ENCODE results near the gene LRRK1. TPM values are rescaled to one million over a fixed set of nuclear protein-coding genes. Genes with fewer than 3 reads are reported as not detected.

The LRRK1 gene
- total RNA-seq, 4 donors from 2014 or later, result 2.6 to 36.6 (median 13.1) TPM

DNA sequence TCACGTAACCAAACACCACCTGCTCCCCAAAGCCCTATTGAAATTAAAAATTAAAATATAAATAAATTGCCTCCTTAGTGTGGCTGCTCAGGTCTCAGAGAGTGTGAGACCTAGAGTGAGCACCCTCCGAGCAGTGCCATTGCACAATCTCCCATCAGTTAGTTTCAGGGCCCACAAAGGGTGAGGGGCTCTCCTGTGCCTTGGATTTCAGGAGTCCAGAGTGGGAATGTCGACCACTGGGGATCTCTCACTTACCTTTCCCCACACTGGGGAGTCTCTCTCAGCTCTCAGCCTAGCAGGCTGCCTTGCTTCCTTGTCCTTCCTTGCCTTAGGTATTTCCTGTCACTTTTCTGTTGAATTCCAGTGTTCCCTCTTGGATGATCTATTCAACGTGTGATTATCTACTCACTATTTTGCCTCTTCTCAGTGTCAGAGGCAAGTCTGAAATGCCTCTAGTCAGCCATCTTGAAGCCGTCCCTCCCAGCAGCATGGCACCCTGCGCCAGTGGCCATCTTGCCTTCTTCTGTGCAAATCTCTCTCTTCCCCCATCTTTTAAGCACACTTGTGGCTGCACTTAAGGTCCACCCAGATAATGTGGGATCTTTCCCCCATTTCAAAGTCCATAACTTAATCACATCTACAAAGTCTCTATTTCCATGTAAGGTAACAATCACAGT is 119.3 kb downstream of the LRRK1 start:
- intact Hi-C loops (cut with DNase I; ENCODE audit: low total_unique reads), result no loop called here
- no peak for TF ChIP-seq POLR2A (IDR thresholded peaks at IDR 0.05)
- TF ChIP-seq, protein P1, sequence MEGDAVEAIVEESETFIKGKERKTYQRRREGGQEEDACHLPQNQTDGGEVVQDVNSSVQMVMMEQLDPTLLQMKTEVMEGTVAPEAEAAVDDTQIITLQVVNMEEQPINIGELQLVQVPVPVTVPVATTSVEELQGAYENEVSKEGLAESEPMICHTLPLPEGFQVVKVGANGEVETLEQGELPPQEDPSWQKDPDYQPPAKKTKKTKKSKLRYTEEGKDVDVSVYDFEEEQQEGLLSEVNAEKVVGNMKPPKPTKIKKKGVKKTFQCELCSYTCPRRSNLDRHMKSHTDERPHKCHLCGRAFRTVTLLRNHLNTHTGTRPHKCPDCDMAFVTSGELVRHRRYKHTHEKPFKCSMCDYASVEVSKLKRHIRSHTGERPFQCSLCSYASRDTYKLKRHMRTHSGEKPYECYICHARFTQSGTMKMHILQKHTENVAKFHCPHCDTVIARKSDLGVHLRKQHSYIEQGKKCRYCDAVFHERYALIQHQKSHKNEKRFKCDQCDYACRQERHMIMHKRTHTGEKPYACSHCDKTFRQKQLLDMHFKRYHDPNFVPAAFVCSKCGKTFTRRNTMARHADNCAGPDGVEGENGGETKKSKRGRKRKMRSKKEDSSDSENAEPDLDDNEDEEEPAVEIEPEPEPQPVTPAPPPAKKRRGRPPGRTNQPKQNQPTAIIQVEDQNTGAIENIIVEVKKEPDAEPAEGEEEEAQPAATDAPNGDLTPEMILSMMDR (IDR thresholded peaks at IDR 0.05), result no peak
- peaks cover 0 to 5% of the 10 kb centered on the region in 2 donors for H3K9me3 ChIP-seq
- no peak overlapping the region for H3K4me3 ChIP-seq
- H3K4me1 ChIP-seq, result no peaks in the 10 kb centered on the region
- peak in 1 of 2 donors; percentile 2 for DNase-seq
- H3K27ac ChIP-seq, result no peak overlapping the region
- no peaks in the 10 kb centered on the region for H3K27me3 ChIP-seq
- no peaks in the 10 kb centered on the region for H3K36me3 ChIP-seq

DNA sequence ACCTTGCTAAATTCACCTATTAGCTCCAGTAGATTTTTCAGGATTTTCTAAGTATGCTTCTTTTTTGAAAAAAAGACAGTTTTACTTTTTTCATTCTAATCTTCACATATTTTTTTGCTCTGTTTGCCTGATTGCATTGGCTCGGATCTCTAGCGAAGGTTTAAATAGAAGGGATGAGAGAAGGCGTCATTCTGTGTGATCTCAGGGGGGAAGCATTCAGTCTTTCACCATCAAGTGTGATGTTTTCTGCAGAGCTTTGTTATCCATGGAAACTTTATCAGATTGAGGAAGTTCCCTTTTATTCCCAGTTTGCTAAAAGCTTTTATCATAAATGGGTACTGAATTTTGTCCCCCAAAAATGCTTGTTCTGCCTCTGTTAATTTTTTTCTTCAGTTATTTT is 120.3 kb downstream of the LRRK1 start:
- H3K27ac ChIP-seq, result peak overlapping the region in 1 of 2 donors; percentile 7
- H3K9me3 ChIP-seq, result peaks cover 0 to 5% of the 10 kb centered on the region in 2 donors
- DNase-seq, result peak in 1 of 2 donors; percentile 37
- no peaks in the 10 kb centered on the region for H3K27me3 ChIP-seq
- intact Hi-C loops (cut with DNase I; ENCODE audit: low total_unique reads), result no loop called here
- H3K4me3 ChIP-seq, result no peak overlapping the region
- peaks cover 0 to under 1% of the 10 kb centered on the region in 2 donors for H3K4me1 ChIP-seq
- TF ChIP-seq POLR2A (IDR thresholded peaks at IDR 0.05), result no peak
- TF ChIP-seq, protein P1 (IDR thresholded peaks at IDR 0.05), result no peak
- no peaks in the 10 kb centered on the region for H3K36me3 ChIP-seq

DNA sequence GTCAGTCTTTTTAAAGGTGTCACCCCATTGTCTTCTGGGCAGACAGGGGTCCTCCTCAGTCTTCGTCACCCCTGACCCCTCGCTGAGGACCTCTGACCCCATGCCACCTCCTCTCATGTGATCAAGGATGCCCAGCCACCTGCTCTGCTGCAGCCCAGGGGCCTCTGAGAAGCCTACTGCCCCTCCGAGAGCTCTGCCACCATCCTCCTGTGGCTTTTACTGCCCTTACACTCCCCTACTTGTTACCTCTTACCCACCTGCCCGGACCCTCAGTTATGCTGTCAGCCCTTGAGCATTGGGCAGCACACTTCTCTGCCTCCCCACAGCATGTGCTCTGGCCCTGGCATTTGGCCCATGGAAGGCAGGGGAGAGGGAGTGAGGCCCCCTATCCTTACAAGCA is 123.2 kb downstream of the LRRK1 start:
- H3K27ac ChIP-seq, result no peak overlapping the region

DNA sequence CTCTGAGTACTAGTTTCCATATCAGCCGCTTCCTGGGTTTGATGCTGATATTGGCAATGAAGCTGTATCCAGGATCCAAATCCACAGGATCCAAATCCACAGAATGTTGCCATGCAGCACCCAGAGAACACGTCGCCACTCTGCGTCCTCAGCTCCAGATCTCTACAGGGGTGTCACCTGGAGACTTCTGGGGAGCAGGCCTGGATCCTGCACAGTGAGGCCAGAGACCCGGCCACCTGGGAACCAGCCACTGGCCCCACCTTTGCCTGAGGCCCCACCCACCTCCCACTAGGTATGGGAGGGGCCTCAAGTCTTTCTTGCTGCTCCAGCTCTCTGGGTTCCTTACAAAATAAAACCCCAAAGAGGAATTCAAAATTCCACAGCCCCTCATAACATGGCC is 123.9 kb downstream of the LRRK1 start:
- H3K36me3 ChIP-seq, result no peaks in the 10 kb centered on the region
- no peak for TF ChIP-seq POLR2A (IDR thresholded peaks at IDR 0.05)
- TF ChIP-seq, protein P1 (IDR thresholded peaks at IDR 0.05), result no peak
- peaks cover 0 to 6% of the 10 kb centered on the region in 2 donors for H3K4me1 ChIP-seq
- DNase-seq, result peak in 1 of 2 donors; percentile 7
- intact Hi-C loops (cut with DNase I; ENCODE audit: low total_unique reads), result no loop called here
- no peaks in the 10 kb centered on the region for H3K9me3 ChIP-seq
- no peak overlapping the region for H3K4me3 ChIP-seq
- no peak overlapping the region for H3K27ac ChIP-seq
- H3K27me3 ChIP-seq, result no peaks in the 10 kb centered on the region

More for the DNA sequence above, 123.2 kb downstream of the LRRK1 start:
- Histone ChIP-seq H3K4me3 (no peak overlapping the region), H3K4me1 (peaks cover 0 to 6% of the 10 kb centered on the region in 2 donors), H3K9me3 (no peaks in the 10 kb centered on the region), H3K36me3 (no peaks in the 10 kb centered on the region), H3K27me3 (no peaks in the 10 kb centered on the region)
- TF ChIP-seq, protein P1 (IDR thresholded peaks at IDR 0.05), result no peak
- TF ChIP-seq POLR2A (IDR thresholded peaks at IDR 0.05), result no peak
- intact Hi-C loops (cut with DNase I; ENCODE audit: low total_unique reads), result no loop called here
- peak; percentile 11 for DNase-seq

DNA sequence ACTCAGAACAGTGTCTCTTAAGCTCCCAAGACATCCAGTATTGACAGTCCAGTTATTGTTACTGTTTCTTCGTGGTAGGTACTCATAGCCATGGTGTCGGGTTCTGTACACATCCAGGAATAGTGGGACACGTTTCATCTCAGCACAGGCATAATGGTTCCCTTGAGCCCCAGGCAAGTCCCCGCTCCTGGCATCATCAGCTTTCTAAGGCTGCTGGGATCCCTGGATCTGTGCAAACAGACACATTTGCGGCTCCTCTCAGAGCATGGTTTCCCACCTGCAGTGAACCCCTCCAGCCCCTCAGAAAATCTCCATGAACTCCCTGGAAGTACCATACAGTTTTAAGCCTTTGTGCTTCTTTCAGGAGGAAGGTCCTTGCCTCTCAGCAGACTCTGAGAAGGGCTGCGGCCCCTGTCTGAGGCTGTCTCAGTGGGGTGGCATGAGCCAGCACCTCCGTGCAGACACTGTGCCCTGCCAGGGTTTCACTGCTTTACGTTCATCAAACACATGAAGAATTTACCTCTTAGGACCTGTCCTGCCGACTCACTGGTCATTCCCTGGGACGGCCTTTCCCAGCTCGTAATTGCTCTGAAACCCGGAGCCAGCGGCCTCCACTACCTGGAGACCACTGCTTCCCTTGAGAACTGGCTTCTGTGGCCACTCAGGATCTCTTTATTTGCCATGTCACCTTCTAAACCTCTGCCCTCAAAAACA is 124.9 kb downstream of the LRRK1 start:
- Histone ChIP-seq H3K4me3 (no peak overlapping the region), H3K27me3 (no peaks in the 10 kb centered on the region), H3K27ac (peak overlapping the region; percentile 75 to 77), H3K36me3 (no peaks in the 10 kb centered on the region), H3K4me1 (peaks cover 0 to 6% of the 10 kb centered on the region in 2 donors), H3K9me3 (no peaks in the 10 kb centered on the region)
- intact Hi-C loops (cut with DNase I; ENCODE audit: low total_unique reads), result no loop called here
- peak; percentile 10 to 12 for DNase-seq
- TF ChIP-seq POLR2A (IDR thresholded peaks at IDR 0.05), result no peak
- TF ChIP-seq, protein P1 (IDR thresholded peaks at IDR 0.05), result no peak

All from uterus (tissue), 4 donors.